ENCODE data around the gene GRAMD2B. TPM values are rescaled to one million over a fixed set of nuclear protein-coding genes. Genes with fewer than 3 reads are reported as not detected.

Gene GRAMD2B
- total and polyA plus RNA-seq, 2 of the 13 experiments (the other 11 are each of a cell fraction or from before 2014, with no cell fraction given): 8.1 to 10.6 TPM

DNA sequence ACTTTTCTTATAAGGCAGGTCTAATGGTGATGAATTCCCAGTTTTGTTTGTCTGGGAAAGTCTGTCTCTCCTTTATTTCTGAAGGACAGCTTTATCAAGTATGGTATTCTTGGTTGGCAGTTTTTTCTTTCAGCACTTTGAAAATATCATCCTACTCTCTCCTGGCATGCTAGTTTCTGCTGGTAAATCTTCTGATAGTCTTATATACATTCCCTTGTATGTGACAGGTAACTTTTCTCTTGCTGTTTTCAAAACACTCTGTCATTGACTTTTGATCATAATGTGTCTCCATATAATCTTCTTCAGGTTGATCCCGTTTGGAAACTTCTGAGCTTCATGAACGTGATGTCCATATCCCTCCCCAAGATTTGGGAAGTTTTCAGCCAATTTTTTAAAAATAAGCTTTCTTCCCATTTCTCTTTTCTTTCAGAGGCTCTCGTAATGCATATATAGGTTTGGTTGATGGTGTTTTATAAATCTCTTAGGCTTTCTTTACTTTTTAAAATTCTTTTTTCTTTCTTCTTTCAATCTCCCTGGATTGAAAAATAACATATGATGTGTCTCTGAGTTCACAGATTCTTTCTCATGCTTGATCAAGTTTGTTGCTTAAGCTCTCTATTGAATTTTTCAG is 22.5 kb upstream of the GRAMD2B start:
- Histone ChIP-seq H3K27me3 (ENCODE audit: control insufficient read depth in 1 of 2, insufficient read depth in 2 of 2, low read length in 2 of 2) (no peaks in the 10 kb centered on the region), H3K27ac (ENCODE audit: extremely low read length, insufficient read depth, low read length) (no peak overlapping the region), H2AFZ (ENCODE audit: low read length) (no peak overlapping the region), H3K9me3 (ENCODE audit: low read length) (peaks cover 31% of the 10 kb centered on the region), H3K4me1 (ENCODE audit: insufficient read depth, low read length) (no peaks in the 10 kb centered on the region), H3K4me2 (ENCODE audit: low read depth, low read length) (no peak overlapping the region), H3K9ac (ENCODE audit: insufficient read depth, low read depth, low read length) (no peak overlapping the region), H3K36me3 (replicated peaks in 1 of 2; ENCODE audit: control insufficient read depth in 1 of 2, insufficient read depth in 2 of 2, low read length in 2 of 2) (no peaks in the 10 kb centered on the region), H3K4me3 (replicated peaks in 1 of 3; ENCODE audit: insufficient read depth in 1 of 3, low read depth in 2 of 3, low read length in 3 of 3) (no peak overlapping the region), H4K20me1 (ENCODE audit: insufficient read depth, low read length) (no peaks in the 10 kb centered on the region), H3K79me2 (ENCODE audit: insufficient read depth, low read length) (no peaks in the 10 kb centered on the region)
- FAIRE-seq (no peak), ATAC-seq (no peak), DNase-seq (ENCODE audit: low spot score) (no peak)
- peak; percentile 89 for TF ChIP-seq ZNF160 (CRISPR knock-in tag; IDR thresholded peaks at IDR 0.05)
- no peak for TF ChIP-seq ETV5 (CRISPR knock-in tag; IDR thresholded peaks at IDR 0.05; ENCODE audit: borderline replicate concordance)
- no TSS peak for BruUV-seq (replicated peaks)
- in situ Hi-C loops (cut with HindIII; ENCODE audit: extremely low pct_ligation_motif_present, low pct_unique_long_range_greater_than_20kb): no loop called here
- 95% methylated on average over 3 of the region's 3 CpGs for WGBS (ENCODE audit: low lambda C conversion rate)
- ChIA-PET POLR2A (no interaction called here), CTCF (ENCODE audit: low intra/inter-chr PET ratio, low total read pairs) (no interaction called here)
- intact Hi-C loops (cut with micrococcal nuclease; ENCODE audit: unreplicated experiment): no loop called here

DNA sequence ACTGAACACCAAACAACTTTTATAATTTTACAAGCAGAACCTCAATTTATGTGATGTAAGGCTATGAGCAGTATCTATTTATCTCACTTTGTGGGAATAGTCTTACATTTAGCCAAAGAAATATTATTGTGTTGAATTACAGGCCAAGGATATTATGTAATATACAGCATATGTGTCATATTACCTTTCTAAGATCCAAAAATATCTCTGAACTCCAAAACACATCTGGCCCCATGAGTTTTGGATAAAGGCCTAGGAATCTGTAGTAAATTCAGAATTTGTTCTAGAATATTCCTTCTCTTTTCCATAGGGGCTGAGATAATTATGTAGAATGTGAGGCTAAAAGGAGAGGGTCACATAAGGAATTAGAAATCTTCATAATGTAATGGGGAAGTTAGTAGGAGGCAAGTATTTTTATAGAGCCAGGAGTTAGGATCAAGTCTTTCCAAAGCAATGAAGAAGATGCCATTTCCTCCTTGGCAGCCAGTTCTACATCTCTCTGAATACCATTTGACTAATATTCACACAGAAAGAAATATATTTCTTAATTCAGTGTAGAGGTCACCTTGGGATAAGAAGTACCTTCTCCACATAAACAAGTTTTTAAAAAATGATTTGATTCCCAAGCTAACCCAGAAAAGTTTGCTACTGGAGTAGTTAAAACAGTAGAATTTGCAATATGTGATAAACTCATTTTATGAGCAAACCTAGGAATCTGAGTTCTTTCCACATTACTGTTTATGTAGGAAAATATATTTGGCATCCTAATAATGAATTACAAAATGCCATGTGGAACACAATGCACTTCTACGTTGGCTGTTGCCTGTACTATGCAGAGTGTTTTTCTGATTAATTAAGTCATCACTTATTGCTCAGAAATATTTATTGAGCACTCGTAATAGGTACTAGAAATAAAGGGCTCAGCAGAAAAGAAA is 20.3 kb upstream of the GRAMD2B start:
- in situ Hi-C loops (cut with HindIII; ENCODE audit: extremely low pct_ligation_motif_present, low pct_unique_long_range_greater_than_20kb): no loop called here
- FAIRE-seq: no peak
- H3K36me3 ChIP-seq (replicated peaks in 1 of 2; ENCODE audit: control insufficient read depth in 1 of 2, insufficient read depth in 2 of 2, low read length in 2 of 2): no peaks in the 10 kb centered on the region
- TF ChIP-seq ZNF709 (CRISPR knock-in tag; IDR thresholded peaks at IDR 0.05): no peak
- TF ChIP-seq NRL (CRISPR knock-in tag; IDR thresholded peaks at IDR 0.05; ENCODE audit: borderline replicate concordance): no peak
- no peak for TF ChIP-seq MXI1 (IDR thresholded peaks at IDR 0.05; ENCODE audit: borderline replicate concordance, low read depth, low read length)
- TF ChIP-seq, protein P1, sequence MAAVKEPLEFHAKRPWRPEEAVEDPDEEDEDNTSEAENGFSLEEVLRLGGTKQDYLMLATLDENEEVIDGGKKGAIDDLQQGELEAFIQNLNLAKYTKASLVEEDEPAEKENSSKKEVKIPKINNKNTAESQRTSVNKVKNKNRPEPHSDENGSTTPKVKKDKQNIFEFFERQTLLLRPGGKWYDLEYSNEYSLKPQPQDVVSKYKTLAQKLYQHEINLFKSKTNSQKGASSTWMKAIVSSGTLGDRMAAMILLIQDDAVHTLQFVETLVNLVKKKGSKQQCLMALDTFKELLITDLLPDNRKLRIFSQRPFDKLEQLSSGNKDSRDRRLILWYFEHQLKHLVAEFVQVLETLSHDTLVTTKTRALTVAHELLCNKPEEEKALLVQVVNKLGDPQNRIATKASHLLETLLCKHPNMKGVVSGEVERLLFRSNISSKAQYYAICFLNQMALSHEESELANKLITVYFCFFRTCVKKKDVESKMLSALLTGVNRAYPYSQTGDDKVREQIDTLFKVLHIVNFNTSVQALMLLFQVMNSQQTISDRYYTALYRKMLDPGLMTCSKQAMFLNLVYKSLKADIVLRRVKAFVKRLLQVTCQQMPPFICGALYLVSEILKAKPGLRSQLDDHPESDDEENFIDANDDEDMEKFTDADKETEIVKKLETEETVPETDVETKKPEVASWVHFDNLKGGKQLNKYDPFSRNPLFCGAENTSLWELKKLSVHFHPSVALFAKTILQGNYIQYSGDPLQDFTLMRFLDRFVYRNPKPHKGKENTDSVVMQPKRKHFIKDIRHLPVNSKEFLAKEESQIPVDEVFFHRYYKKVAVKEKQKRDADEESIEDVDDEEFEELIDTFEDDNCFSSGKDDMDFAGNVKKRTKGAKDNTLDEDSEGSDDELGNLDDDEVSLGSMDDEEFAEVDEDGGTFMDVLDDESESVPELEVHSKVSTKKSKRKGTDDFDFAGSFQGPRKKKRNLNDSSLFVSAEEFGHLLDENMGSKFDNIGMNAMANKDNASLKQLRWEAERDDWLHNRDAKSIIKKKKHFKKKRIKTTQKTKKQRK (IDR thresholded peaks at IDR 0.05; ENCODE audit: low read length): no peak
- TF ChIP-seq ZSCAN31 (CRISPR knock-in tag; IDR thresholded peaks at IDR 0.05; ENCODE audit: low read depth): no peak

More for the DNA sequence above, 20.3 kb upstream of the GRAMD2B start:
- no peak overlapping the region for H3K9ac ChIP-seq (ENCODE audit: insufficient read depth, low read depth, low read length)
- H3K27me3 ChIP-seq (ENCODE audit: control insufficient read depth in 1 of 2, insufficient read depth in 2 of 2, low read length in 2 of 2): no peaks in the 10 kb centered on the region
- ChIA-PET POLR2A (no interaction called here), CTCF (ENCODE audit: low intra/inter-chr PET ratio, low total read pairs) (no interaction called here)
- no peaks in the 10 kb centered on the region for H4K20me1 ChIP-seq (ENCODE audit: insufficient read depth, low read length)
- WGBS (ENCODE audit: low lambda C conversion rate): 99% methylated on average over 2 of the region's 2 CpGs
- ATAC-seq (no peak), DNase-seq (ENCODE audit: low spot score) (no peak)
- no peak overlapping the region for H2AFZ ChIP-seq (ENCODE audit: low read length)
- H3K27ac ChIP-seq (ENCODE audit: extremely low read length, insufficient read depth, low read length): no peak overlapping the region
- H3K9me3 ChIP-seq (ENCODE audit: low read length): peaks cover 31% of the 10 kb centered on the region
- no peaks in the 10 kb centered on the region for H3K4me1 ChIP-seq (ENCODE audit: insufficient read depth, low read length)
- intact Hi-C loops (cut with micrococcal nuclease; ENCODE audit: unreplicated experiment): no loop called here
- H3K79me2 ChIP-seq (ENCODE audit: insufficient read depth, low read length): no peaks in the 10 kb centered on the region
- no TSS peak for BruUV-seq (replicated peaks)
- no peak overlapping the region for H3K4me2 ChIP-seq (ENCODE audit: low read depth, low read length)
- no peak overlapping the region for H3K4me3 ChIP-seq (replicated peaks in 1 of 3; ENCODE audit: insufficient read depth in 1 of 3, low read depth in 2 of 3, low read length in 3 of 3)

Measured in HepG2 (cell line).